GM12878 (cell line): ENCODE results near the gene PI4KA. TPM values are rescaled to one million over a fixed set of nuclear protein-coding genes. Genes with fewer than 3 reads are reported as not detected.

Experiments used
- ATAC-seq: fragments of 200-7000 bp; cut with Tn5 transposase; 3 replicates; pipeline ENCODE4 v1.9.1; 2020; ENCODE audit warnings: mild to moderate bottlenecking, moderate library complexity
- BruUV-seq: library from RNA; stranded (reverse); fragments of 400-500 nt; replicated peaks from 2 replicates; lab custom pipeline; 2021; lab: Mats Ljungman, UMichigan
- CTCF ChIA-PET: fragments of 300-600 bp; sonication (Branson Sonifier 250); formaldehyde crosslinking; extraction: SDS; loops from one replicate; lab custom pipeline; 2021; ENCODE audit warnings: inconsistent platforms; lab: Yijun Ruan, JAX
- POLR2A ChIA-PET: fragments of 350-600 bp; formaldehyde crosslinking; extraction: SDS; loops from one replicate; lab custom pipeline; 2021; ENCODE audit warnings: inconsistent platforms; lab: Charles Lee
- RAD21 ChIA-PET: fragments of 300-600 bp; sonication (Branson Sonifier 250); formaldehyde crosslinking; loops from one replicate; lab custom pipeline; 2023; ENCODE audit warnings: antibody characterized with exemption; ENCODE audit not compliant: unreplicated experiment; lab: Charles Lee
- SMC1A ChIA-PET: fragments of 300-600 bp; sonication (Branson Sonifier 250); formaldehyde crosslinking; loops from one replicate; lab custom pipeline; 2023; ENCODE audit not compliant: unreplicated experiment, uncharacterized antibody; lab: Charles Lee
- DNase-seq: peaks from one replicate; pipeline ENCODE4 v3.0.0-alpha.2; 2011; ENCODE audit warnings: low read depth, low spot score
- FAIRE-seq: peaks from 3 replicates; lab custom pipeline; 2011; peaks lifted over from hg19 to GRCh38; lab: Jason Lieb, UNC
- H2AFZ ChIP-seq: 2 replicates; pipeline ENCODE4 v1.6.0; 2011; ENCODE audit warnings: low read depth, low read length, control low read depth; ENCODE audit not compliant: control insufficient read depth
- H3K27ac ChIP-seq: 2 replicates; pipeline ENCODE4 v1.5.1; 2011; ENCODE audit warnings: control low read depth; ENCODE audit not compliant: control insufficient read depth, insufficient read depth
- H3K27me3 ChIP-seq, 2 experiments: replicated peaks in 1 of 2; 2 replicates each; pipeline versions ENCODE4 v1.6.0 to v1.6.1; 2011; ENCODE audit warnings: low read length in 1 of 2; ENCODE audit not compliant: control insufficient read depth in 2 of 2, insufficient read depth in 2 of 2
- H3K36me3 ChIP-seq, 2 experiments: 2 replicates each; pipeline ENCODE4 v1.5.1; 2011; ENCODE audit warnings: low read length in 1 of 2; ENCODE audit not compliant: control insufficient read depth in 2 of 2, insufficient read depth in 2 of 2
- H3K4me1 ChIP-seq: 2 replicates; pipeline ENCODE4 v1.6.1; 2011; ENCODE audit warnings: mild to moderate bottlenecking, low read length, moderate library complexity, mixed read lengths; ENCODE audit not compliant: control insufficient read depth, insufficient read depth
- H3K4me2 ChIP-seq: 2 replicates; pipeline ENCODE4 v1.6.0; 2011; ENCODE audit warnings: control low read depth; ENCODE audit not compliant: control insufficient read depth, insufficient read depth
- H3K4me3 ChIP-seq: fragments of 200-600 bp; sonication (generic); 2 replicates; pipeline ENCODE4 v1.5.1; 2016
- H3K79me2 ChIP-seq: 2 replicates; pipeline ENCODE4 v1.6.0; 2011; ENCODE audit warnings: low read length; ENCODE audit not compliant: control insufficient read depth, insufficient read depth
- H3K9ac ChIP-seq: 2 replicates; pipeline ENCODE4 v1.8.0; 2011; ENCODE audit warnings: low read length, control low read depth, mixed read lengths; ENCODE audit not compliant: control insufficient read depth, insufficient read depth
- H3K9me3 ChIP-seq: replicated peaks from 3 replicates; pipeline ENCODE4 v1.5.1; 2011; ENCODE audit warnings: mild to moderate bottlenecking, low read length; ENCODE audit not compliant: control insufficient read depth, insufficient read depth
- H4K20me1 ChIP-seq: 2 replicates; pipeline ENCODE4 v1.6.0; 2011; ENCODE audit not compliant: control insufficient read depth, insufficient read depth
- BCLAF1 ChIP-seq: fragments of 450-650 bp; IDR thresholded peaks from 2 replicates; pipeline ENCODE4 v1.6.1; 2017; ENCODE audit warnings: antibody characterized with exemption, mild to moderate bottlenecking, moderate library complexity
- CREM ChIP-seq: IDR thresholded peaks from 2 replicates; pipeline ENCODE4 v1.6.1; 2014; ENCODE audit warnings: antibody characterized with exemption, low read depth
- EZH2 ChIP-seq: IDR thresholded peaks from 2 replicates; pipeline ENCODE4 v1.6.1; 2012; ENCODE audit warnings: low read depth, mild to moderate bottlenecking, control low read depth, inconsistent platforms, low read length, borderline replicate concordance; ENCODE audit not compliant: control insufficient read depth
- FOXM1 ChIP-seq: IDR thresholded peaks from 2 replicates; pipeline ENCODE4 v1.6.1; 2012; ENCODE audit warnings: low read depth, mild to moderate bottlenecking, inconsistent platforms, low read length, moderate library complexity
- IKZF2 ChIP-seq, 2 experiments: fragments of 450-650 bp; IDR thresholded peaks; 2 replicates each; pipeline ENCODE4 v1.6.1; 2017; ENCODE audit warnings: mild to moderate bottlenecking in 2 of 2, moderate library complexity in 2 of 2
- KAT2A ChIP-seq: conservative IDR thresholded peaks from 2 replicates; pipeline ENCODE4 v1.6.1; 2011; ENCODE audit warnings: low read depth, low read length; ENCODE audit not compliant: control insufficient read depth
- LARP7 ChIP-seq: fragments of 450-650 bp; IDR thresholded peaks from 2 replicates; pipeline ENCODE4 v1.6.1; 2017; ENCODE audit warnings: mild to moderate bottlenecking
- NFXL1 ChIP-seq: fragments of 450-650 bp; IDR thresholded peaks from 2 replicates; pipeline ENCODE4 v1.6.1; 2017; ENCODE audit warnings: antibody characterized with exemption, mild to moderate bottlenecking, borderline replicate concordance
- NKRF ChIP-seq: fragments of 450-650 bp; conservative IDR thresholded peaks from 2 replicates; pipeline ENCODE4 v1.6.1; 2017; ENCODE audit warnings: mild to moderate bottlenecking, moderate library complexity
- PBX3 ChIP-seq: IDR thresholded peaks from 2 replicates; pipeline ENCODE4 v1.6.1; 2011; ENCODE audit warnings: mild to moderate bottlenecking, low read depth, low read length, moderate library complexity; ENCODE audit not compliant: insufficient replicate concordance
- RELA ChIP-seq: fragments of 450-650 bp; IDR thresholded peaks from 2 replicates; pipeline ENCODE4 v1.8.0; 2014; ENCODE audit warnings: borderline replicate concordance; ENCODE audit not compliant: partially characterized antibody
- ZBTB11 ChIP-seq: fragments of 450-650 bp; formaldehyde crosslinking; IDR thresholded peaks from 2 replicates; pipeline ENCODE4 v1.5.0; 2022; ENCODE audit warnings: mild to moderate bottlenecking, missing genetic modification characterization
- ZNF217 ChIP-seq: fragments of 450-650 bp; IDR thresholded peaks from 2 replicates; pipeline ENCODE4 v1.6.1; 2017; ENCODE audit warnings: antibody characterized with exemption, mild to moderate bottlenecking
- WGBS: methylation state at CpG from one replicate; pipeline ENCODE4 v1.1.6; 2016; ENCODE audit warnings: low lambda C conversion rate; ENCODE audit not compliant: insufficient replicate concordance, insufficient coverage; ENCODE audit errors: missing lambda C conversion rate; 5-methylcytosine and 5-hydroxymethylcytosine counted together
- in situ Hi-C: fragments of 300-500 bp; cut with MboI; formaldehyde crosslinking; loops from 9 replicates; pipeline ENCODE4 v1.14.3; 2018; ENCODE audit warnings: mixed read lengths
- intact Hi-C: fragments of 100-400 bp; cut with micrococcal nuclease; formaldehyde crosslinking; loops from one replicate; pipeline ENCODE4 v1.14.2; 2022; ENCODE audit not compliant: unreplicated experiment
- polyA plus RNA-seq, 11 experiments: library from polyadenylated mRNA; depleted of rRNA in 4 of 11; unstranded in 6 of 11; stranded (reverse) in 5 of 11; fragments of >200 nt; fragmentation: Nextera tagmentation in 4 of 11; fragmentation: Illumina TruSeq in 1 of 11; extraction: Ambion mirVana in 4 of 11; extraction: Trizol in 1 of 11; gene quantifications; 1 replicate in 1 of 11; 2 replicates in 10 of 11; pipeline versions ENCODE4 v1.2.1 to v1.2.3, GENCODE V29; 2011 to 2016; ENCODE audit warnings: inconsistent platforms in 2 of 11, missing spikeins in 2 of 11, low read depth in 1 of 11
- total RNA-seq, 4 experiments: library from RNA; depleted of rRNA in 3 of 4; stranded (reverse); fragments of >200 nt in 3 of 4; fragmentation: Illumina TruSeq in 1 of 4; extraction: Trizol in 1 of 4; gene quantifications; 2 replicates each; pipeline versions ENCODE4 v1.2.1 to v1.2.3, GENCODE V29; 2013 to 2021

The PI4KA gene
- total and polyA plus RNA-seq, 10 of the 15 experiments (the other 5 are each of a cell fraction or from before 2014, with no cell fraction given) = 4.2 to 78.4 (median 42.1) TPM

- H3K9me3 ChIP-seq = no peaks in the 10 kb centered on the region
- no peak overlapping the region for H3K4me3 ChIP-seq
- peaks cover 5% of the 10 kb centered on the region for H3K79me2 ChIP-seq
- no peaks in the 10 kb centered on the region for H3K27me3 ChIP-seq
- no peaks in the 10 kb centered on the region for H4K20me1 ChIP-seq
- H3K9ac ChIP-seq = no peak overlapping the region
- POLR2A ChIA-PET = no interaction called here
- H3K36me3 ChIP-seq = peaks cover 4 to 9% of the 10 kb centered on the region in 2 experiments
- no peak overlapping the region for H3K4me2 ChIP-seq
- intact Hi-C loops = no loop called here
- H3K27ac ChIP-seq = no peak overlapping the region
- in situ Hi-C loops = no loop called here
- SMC1A ChIA-PET = no interaction called here
- H3K4me1 ChIP-seq = peaks cover 5% of the 10 kb centered on the region
- CTCF ChIA-PET = no interaction called here
- BruUV-seq = no TSS peak
- no peak overlapping the region for H2AFZ ChIP-seq
- 98% methylated on average over 2 of the region's 2 CpGs for WGBS
- RAD21 ChIA-PET = no interaction called here
- no peak for FAIRE-seq
- no peak for DNase-seq
- no peak for ATAC-seq
- TF ChIP-seq NKRF = no peak
- no peak for TF ChIP-seq EZH2
- TF ChIP-seq CREM = no peak
- TF ChIP-seq NFXL1 = no peak
- TF ChIP-seq LARP7 = no peak
- no peak for TF ChIP-seq IKZF2 (IDR thresholded peaks at IDR 0.05)
- no peak for TF ChIP-seq ZBTB11 (CRISPR knock-in tag)
- TF ChIP-seq ZNF217 = no peak
- TF ChIP-seq FOXM1 = no peak
- TF ChIP-seq PBX3 = no peak
- TF ChIP-seq KAT2A = no peak
- no peak for TF ChIP-seq RELA
- no peak for TF ChIP-seq BCLAF1
Observed at GRCh38 chr22:20836987-20837823, 21.4 kb downstream of the PI4KA start.
